ENCODE results near the gene LIPN. TPM values are rescaled to one million over a fixed set of nuclear protein-coding genes. Genes with fewer than 3 reads are reported as not detected.

LIPN gene, protein sequence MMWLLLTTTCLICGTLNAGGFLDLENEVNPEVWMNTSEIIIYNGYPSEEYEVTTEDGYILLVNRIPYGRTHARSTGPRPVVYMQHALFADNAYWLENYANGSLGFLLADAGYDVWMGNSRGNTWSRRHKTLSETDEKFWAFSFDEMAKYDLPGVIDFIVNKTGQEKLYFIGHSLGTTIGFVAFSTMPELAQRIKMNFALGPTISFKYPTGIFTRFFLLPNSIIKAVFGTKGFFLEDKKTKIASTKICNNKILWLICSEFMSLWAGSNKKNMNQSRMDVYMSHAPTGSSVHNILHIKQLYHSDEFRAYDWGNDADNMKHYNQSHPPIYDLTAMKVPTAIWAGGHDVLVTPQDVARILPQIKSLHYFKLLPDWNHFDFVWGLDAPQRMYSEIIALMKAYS
- total RNA-seq: not detected in 2 replicates

DNA sequence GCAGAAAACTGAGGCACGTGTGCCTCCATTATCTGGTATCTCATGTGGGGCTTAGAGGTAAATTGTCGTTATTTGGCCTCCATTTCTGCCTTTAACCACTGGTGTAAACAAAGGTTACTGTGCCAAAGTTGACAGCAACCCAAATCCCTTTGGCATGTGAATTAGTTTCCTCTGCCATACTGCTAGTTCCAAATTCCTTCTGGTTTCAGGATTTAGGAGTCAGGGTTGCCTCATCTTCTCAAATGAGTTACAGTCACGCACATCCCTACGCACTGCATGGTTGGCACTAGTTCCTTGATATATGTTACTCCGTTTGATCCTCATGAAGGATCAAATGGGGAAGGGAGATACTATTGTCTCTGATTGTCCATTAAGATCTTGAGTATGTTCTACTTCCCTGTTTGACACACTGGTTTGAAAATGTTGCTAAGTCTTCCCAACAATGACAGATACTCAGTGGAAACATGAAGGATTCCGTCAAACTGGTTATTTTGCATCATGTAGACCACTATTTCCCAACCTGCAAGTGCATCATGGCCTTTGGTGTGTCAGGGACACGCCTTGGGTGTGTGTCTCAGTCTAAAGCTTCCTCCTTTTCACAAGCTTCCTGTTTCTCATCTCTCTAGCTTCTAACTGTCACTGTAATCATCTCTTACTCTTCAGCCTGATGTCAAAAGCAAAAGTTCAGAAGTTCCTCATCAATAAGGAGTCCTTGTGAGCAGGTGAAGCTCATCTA is at the start of gene LIPN:
Gene LIPN (plus strand): TSS at position 655 of the 736 bp plus-strand sequence. CDS start 1,386 bp downstream, outside the sequence.

DNA sequence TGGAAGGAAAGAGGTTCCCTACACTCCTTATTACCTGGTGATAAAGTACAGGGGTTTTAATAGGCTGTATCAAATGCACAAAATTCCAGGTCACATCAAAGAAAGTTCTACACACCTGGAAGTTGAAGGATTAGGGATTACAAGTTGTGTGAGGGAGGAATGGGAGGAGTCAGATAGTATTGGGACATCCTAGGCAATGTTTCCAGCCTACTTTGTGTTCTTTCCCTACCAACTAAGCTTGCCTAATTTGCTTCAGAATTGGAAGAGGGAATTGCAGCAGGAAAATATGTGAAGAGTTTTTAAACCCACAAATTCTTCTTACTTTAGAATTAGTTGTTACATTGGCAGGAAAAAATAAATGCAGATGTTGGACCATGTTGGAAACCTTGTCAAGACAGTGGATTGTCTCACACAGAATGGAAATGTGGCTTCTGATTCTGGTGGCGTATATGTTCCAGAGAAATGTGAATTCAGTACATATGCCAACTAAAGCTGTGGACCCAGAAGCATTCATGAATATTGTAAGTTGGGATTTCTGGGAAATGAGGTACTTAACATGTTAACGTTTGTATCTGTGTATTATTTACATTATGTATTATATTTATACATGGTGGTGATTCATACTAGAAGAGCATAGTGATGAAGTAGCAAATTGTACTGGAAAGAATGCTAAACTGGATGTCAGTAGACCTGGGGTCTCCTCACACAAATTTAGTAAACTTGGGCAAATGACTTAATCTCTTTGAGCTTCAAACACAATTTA is 42.9 kb downstream of the LIPN start, which contains the start of gene LIPM:
Gene LIPM (plus strand): TSS at position 208 of the 763 bp plus-strand sequence. CDS start 167 bp downstream, at position 375.

Other genes starting within 250 kb of the LIPN start
- gene RNLS, start 176.7 kb upstream of the LIPN start, total RNA-seq: 10.1 and 12.5 TPM in 2 replicates
- not detected in 2 replicates for gene LIPJ, start 173.3 kb upstream of the LIPN start, total RNA-seq
- not detected in 2 replicates for gene LIPF, start 95.6 kb upstream of the LIPN start, total RNA-seq
- gene LIPK, start 53.8 kb upstream of the LIPN start, total RNA-seq: 0.29 TPM in 1 of 2 replicates, not detected in the other
- gene LIPM, start 42.7 kb downstream of the LIPN start, total RNA-seq: not detected in 2 replicates
- gene ANKRD22, start 91.8 kb downstream of the LIPN start, total RNA-seq: not detected in 2 replicates
- gene STAMBPL1, start 120.2 kb downstream of the LIPN start, total RNA-seq: 15.8 and 73.2 TPM in 2 replicates
- 355 and 559 TPM in 2 replicates for gene ACTA2, start 192.8 kb downstream of the LIPN start, total RNA-seq
- 62.4 and 63.5 TPM in 2 replicates for gene FAS, start 230.8 kb downstream of the LIPN start, total RNA-seq

Data from placental pericyte (primary cell).